Right lung (tissue), 5 donors: ENCODE results near the gene GALNT11. TPM values are rescaled to one million over a fixed set of nuclear protein-coding genes. Genes with fewer than 3 reads are reported as not detected.
"Not testable (repeated sequence)": the region's sequence is repeated elsewhere in the genome, so short reads cannot be mapped to it uniquely, and the experiment has no call there.

ENCODE experiments used
- DNase-seq, 2 donors: peaks; one replicate each; pipeline ENCODE4 v3.0.0-alpha.2; 2013
- polyA plus RNA-seq, 5 donors: library from polyadenylated mRNA; unstranded; fragments of 120-200 nt; gene quantifications; one replicate each; pipeline versions ENCODE4 v1.2.1 to v1.2.3, GENCODE V29; 2013; ENCODE audit warnings: inconsistent platforms in 1 of 5, low replicate concordance in 1 of 5; ENCODE audit not compliant: insufficient read length in 5 of 5, insufficient read depth in 1 of 5

The GALNT11 gene
- polyA plus RNA-seq, 5 donors = 61.3 to 67.2 (median 65.7) TPM

DNA sequence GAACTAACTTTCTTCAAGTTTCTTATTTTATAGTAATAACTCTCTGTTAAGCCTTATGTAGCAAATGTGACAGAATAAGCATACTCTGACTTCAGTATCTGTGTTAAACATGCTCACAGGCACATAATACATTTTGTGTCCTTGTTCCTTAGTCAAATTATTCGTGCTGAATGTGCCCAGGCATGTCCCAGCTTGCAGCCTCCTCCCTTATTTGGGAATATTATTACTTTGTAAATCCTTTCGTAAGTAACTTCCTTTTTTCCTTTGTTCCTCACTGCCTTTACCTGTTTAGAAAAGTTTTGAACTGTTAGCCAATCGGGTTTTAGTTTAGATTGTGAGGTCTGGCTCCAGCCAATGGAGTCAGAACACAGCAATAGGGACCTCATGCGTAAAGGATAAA lies 46.9 kb downstream of the GALNT11 start:
- DNase-seq = no peak

DNA sequence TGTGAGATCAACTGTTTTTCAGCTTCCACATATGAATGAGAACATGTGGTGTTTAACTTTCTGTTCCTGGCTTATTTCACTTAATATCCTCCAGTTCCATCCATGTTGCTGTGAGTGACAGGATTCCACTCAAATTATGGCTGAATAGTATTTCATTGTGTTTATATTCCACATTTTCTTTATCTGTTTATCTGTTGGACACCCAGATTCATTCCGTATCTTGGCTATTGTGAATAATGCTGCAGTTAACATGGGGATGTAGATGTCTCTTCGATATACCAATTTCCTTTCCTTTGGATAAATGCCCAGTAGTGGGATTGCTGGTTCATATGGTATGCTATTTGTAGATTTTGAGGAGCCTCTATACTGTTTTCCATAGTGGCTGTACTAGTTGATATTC lies 47.9 kb downstream of the GALNT11 start:
- no peak for DNase-seq

GRCh38 chr7:152074673-152075072 lies 49.2 kb downstream of the GALNT11 start:
- DNase-seq = no peak

- not testable (repeated sequence) for DNase-seq
Observed at GRCh38 chr7:152075379-152075778, 49.9 kb downstream of the GALNT11 start.

DNA sequence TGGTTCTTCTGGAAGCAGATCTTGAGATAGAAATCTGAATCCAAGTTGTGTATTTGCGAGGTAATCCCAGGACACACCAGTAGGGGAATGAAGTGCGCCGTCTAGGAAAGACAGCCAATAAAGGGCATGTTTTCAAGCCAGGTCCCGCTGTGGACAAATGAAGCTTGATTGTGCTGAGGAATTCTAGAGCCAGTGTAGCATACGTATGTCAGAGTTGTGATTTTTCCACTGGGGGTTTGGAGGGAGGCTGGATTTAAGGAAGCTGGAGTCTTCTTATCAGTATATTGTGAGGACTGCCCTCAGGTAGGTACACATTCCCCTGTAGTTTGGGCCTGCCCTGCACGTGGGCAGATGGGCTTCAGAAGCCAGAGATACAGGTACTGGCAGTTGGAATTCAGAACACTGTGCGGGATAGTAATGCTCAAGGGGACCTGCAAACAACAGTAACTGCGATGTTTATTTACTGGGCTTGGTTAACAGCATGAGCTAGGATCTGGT lies 50.9 kb downstream of the GALNT11 start:
- no peak for DNase-seq

- DNase-seq = no peak
Observed at GRCh38 chr7:152076940-152077933, 51.8 kb downstream of the GALNT11 start.

DNA sequence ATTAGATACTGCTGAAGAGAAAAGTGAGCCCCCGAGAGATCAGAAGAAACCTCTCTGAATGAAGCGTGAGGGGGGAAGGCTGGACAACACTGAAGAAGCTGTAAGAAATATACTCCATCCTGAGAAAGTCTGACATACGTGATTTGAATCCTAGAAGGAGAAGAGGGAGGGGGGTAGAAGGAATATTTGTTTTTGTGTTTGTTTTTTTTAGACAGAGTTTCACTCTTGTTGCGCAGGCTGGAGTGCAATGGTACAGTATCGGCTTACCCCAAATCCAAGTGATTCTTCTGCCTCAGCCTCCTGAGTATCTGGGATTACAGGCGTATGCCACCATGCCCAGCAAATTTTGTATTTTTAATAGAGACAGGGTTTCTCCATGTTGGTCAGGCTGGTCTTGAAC lies 52.6 kb downstream of the GALNT11 start:
- DNase-seq = no peak

GRCh38 chr7:152078786-152079185 lies 53.3 kb downstream of the GALNT11 start:
- no peak for DNase-seq

GRCh38 chr7:152081088-152081487 lies 55.6 kb downstream of the GALNT11 start:
- DNase-seq = no peak

- not testable (repeated sequence) for DNase-seq
Observed at GRCh38 chr7:152082073-152082721, 56.7 kb downstream of the GALNT11 start.

DNA sequence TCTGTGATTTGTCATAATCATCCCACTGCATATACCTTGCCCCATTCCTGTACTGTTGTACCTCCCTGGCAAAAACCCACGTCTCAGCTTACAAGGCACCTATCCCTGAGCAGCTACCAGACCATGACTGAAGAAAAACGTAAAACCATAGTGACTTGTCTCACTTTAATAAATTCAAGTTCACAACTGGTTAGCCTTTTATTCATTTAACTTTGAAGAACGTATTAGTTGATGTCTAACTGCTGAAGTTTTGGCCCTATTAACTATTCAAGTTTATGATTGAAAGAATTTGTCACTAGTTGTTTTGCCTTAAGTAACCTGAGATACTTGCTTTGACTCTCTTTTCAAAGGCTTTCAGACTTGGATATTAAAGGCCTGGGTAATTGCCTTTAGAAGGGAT lies 59.7 kb downstream of the GALNT11 start:
- no peak for DNase-seq

GRCh38 chr7:152086513-152086912 lies 61.0 kb downstream of the GALNT11 start:
- no peak for DNase-seq

- DNase-seq = no peak
Observed at GRCh38 chr7:152089183-152089582, 63.7 kb downstream of the GALNT11 start.

GRCh38 chr7:152090747-152091146 lies 65.3 kb downstream of the GALNT11 start:
- no peak for DNase-seq

GRCh38 chr7:152093717-152094116 lies 68.2 kb downstream of the GALNT11 start:
- DNase-seq = no peak

DNA sequence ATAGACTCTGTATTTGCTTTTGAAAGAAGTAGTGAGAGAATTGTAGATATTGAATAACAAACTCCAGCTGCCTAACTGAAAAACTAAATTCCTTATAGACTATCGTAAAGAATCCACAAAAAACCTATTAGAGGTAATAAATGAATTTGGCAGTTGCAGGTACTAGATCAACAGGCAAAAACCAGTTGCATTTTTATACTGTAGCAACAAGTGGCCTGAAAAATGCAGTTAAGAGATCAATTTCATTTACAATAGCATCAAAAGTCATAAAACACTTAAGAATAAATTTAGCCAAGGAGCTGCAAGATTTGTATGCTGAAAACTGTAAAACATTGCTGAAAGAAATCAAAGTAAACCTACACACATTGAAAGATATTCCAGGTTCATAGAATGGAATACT lies 70.3 kb downstream of the GALNT11 start:
- DNase-seq = no peak

DNA sequence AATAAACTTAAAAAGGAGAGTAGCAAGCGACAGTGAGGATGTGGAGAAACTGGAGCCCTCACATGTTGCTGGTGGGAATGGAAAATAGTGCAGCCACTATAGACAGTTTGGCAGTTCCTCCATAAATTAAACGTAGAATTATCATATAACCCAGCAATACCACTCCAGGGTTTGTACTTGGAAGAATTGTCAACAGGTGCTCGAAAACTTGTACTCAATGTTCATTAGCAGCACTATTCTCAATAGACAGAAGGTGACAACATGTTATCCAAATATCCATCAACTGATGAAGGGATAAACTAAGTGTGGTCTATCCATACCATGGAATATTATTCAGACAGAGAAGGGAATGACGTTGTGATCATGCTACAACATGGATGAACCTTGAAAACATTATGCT lies 71.9 kb downstream of the GALNT11 start:
- no peak for DNase-seq

DNA sequence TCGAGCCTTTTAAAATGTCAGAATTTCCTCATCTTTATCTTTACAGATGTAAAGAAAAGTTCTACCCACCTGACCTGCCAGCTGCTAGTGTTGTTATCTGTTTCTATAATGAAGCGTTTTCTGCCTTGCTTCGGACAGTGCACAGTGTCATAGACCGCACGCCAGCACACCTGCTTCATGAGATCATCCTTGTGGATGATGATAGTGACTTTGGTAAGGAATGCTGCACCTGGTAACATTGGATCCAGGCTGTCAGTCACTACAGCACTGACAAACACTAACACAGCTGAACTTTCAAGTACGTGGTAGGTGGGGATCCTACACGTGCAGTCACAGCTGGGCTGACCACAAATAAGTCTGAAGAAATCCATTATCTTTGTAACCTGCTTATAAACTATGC lies 77.6 kb downstream of the GALNT11 start:
- no peak for DNase-seq

- DNase-seq = no peak
Observed at GRCh38 chr7:152103691-152104090, 78.2 kb downstream of the GALNT11 start.

DNA sequence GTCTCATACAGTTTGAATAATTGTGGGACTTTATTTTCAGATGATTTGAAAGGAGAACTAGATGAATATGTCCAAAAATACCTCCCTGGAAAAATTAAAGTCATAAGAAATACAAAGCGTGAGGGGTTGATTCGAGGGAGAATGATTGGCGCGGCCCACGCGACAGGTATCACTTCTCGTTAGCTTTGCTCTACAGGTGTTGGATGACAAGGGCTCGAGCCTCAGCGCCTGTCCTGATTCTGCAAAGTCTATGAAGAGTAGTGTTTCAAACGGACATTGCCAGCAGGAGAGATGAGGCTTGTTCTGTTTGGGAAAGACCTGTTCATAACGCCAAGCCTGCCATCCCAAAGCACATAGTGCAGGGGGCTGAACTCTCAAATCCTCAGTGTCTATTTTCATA lies 79.7 kb downstream of the GALNT11 start:
- no peak for DNase-seq

GRCh38 chr7:152106990-152107389 lies 81.5 kb downstream of the GALNT11 start:
- no peak for DNase-seq

- no peak for DNase-seq
Observed at GRCh38 chr7:152107945-152108344, 82.5 kb downstream of the GALNT11 start.

DNA sequence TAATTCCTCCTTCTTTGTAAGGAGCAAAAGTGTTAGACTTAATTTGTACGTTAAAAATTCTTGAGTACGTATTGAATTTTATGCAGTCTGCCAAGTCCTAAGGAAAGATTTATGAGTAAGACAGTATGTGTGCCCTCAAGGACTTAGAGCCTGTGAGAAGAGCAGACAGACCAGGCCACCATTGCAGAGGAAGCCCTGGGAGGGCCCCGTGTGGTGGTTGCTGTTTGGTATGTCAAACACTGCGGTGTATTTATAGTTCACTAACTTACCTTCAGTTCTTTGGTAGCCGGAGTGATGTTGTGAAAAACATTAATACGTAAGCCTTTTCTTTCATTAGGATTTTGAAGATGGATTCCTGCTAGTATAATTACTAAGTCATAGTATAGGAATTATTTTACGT lies 82.9 kb downstream of the GALNT11 start:
- no peak for DNase-seq
